IPS-18c (cell line): ENCODE data around the gene DPP9.
A peak's percentile ranks its signal among the peaks of the same experiment; 100 is the strongest.

Experiments used
- H3K4me3 ChIP-seq: 2 replicates; pipeline ENCODE4 v1.7.0; 2013; ENCODE audit warnings: low read depth, mild to moderate bottlenecking, low read length, moderate library complexity; ENCODE audit not compliant: insufficient read depth
- H3K9me3 ChIP-seq: one replicate; pipeline ENCODE4 v1.6.1; 2013; ENCODE audit warnings: mild to moderate bottlenecking, low read length, moderate library complexity; ENCODE audit not compliant: control insufficient read depth, insufficient read depth

DPP9 gene

GRCh38 chr19:4635754-4636116, 87.9 kb downstream of the DPP9 start:
- peak overlapping the region; percentile 73 for H3K4me3 ChIP-seq
- no peaks in the 10 kb centered on the region for H3K9me3 ChIP-seq

DNA sequence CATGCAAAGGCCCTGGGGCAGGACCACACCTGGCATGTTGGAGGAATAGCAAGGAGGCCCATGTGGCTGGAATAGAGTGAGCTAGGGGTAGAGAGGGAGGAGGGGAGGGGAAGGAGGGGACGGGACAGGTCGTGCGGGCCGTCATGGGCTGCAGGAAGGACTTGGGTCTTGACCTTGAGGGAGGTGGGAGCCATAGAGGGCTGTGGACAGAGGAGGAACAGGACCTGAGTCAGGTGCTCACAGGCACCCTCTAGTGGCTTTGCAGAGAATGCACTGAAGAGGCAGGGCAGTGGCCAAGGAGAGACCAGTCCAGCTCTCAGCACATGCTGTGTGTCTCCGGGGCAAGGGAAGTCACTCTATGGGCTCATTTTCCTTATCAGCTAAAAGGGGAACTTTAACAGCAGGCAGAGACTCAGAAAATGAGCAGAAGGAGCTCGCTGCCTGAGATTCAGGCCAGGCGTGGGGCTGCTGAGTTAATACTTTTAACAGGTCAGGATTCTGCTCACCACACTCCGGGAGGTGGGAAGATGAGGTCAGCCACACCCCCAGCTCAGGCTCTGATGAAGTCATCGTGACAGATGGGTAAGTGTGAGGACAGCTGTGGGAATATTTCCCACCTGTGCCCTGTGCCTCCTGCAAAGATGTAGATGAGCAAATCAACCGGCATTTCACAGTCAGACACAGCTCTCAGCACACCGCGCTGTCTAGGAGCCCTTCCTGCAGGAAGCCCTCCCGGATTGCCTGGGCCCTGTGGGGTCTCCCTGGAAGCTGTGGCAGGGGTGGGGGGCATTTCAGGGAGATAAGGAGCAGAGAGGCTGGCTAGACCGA, 90.3 kb downstream of the DPP9 start:
- no peaks in the 10 kb centered on the region for H3K9me3 ChIP-seq
- no peak overlapping the region for H3K4me3 ChIP-seq
